Inflammatory macrophage treated with lipopolysaccharide for 1 hour (primary cell): Measurements from ENCODE around the gene FLNC.

ENCODE experiments used
- DNase-seq, 2 donors: peaks; one replicate each; pipeline ENCODE4 v3.0.0-alpha.2; 2020 to 2022

The FLNC gene

DNA sequence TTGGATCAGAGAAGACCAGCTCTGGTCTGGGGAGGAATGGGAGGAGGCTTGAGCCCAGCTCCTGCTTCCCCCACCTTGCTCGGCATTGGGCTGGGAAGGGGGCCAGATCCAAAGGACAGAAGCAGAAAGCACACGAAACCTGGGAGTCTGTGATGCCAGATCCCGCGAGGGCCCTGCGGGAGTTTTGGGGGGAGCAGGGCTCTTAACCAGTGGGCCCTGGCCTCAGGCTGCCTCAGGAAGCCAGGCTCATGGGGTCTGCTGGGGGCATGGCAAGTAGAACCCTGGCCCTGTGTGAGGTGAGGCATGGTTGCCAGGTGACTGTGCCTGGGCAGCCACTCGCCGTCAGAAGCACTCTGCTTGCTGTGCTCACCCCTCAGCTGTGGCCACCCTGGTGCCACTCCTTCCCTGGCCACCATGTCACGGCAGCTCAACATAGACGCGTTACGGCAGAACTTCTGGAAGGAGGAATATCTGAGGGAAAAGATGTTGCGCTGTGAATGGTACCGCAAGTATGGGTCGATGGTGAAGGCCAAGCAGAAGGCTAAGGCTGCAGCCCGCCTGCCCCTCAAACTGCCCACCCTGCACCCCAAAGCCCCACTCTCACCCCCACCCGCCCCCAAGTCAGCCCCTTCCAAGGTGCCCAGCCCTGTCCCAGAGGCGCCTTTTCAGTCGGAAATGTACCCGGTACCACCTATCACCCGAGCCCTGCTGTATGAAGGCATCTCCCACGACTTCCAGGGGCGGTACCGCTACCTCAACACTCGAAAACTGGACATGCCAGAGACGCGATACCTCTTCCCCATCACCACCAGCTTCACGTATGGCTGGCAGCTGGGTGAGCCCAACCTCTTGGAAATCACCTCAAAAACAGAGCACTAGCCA lies 36.0 kb downstream of the FLNC start:
- DNase-seq, result no peak

DNA sequence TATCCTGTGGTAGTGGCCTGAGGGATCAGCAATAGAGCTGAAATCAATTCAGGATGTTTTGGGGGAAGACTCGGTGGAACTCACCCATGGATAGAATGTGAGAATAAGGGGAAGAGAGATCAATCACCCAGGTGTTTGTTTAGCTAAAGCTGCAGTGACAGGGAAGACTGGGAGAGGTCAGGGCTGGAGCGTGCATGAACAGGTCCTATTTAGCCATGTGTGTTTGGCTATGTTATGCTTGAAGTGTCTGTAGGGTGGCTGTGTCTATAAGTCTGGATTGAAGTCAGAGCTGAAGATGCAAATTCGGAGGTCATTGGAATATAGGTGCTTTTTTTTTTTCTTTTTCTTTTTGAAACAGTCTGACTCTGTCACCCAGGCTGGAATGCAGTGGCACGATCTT lies 37.0 kb downstream of the FLNC start:
- DNase-seq, result no peak

DNA sequence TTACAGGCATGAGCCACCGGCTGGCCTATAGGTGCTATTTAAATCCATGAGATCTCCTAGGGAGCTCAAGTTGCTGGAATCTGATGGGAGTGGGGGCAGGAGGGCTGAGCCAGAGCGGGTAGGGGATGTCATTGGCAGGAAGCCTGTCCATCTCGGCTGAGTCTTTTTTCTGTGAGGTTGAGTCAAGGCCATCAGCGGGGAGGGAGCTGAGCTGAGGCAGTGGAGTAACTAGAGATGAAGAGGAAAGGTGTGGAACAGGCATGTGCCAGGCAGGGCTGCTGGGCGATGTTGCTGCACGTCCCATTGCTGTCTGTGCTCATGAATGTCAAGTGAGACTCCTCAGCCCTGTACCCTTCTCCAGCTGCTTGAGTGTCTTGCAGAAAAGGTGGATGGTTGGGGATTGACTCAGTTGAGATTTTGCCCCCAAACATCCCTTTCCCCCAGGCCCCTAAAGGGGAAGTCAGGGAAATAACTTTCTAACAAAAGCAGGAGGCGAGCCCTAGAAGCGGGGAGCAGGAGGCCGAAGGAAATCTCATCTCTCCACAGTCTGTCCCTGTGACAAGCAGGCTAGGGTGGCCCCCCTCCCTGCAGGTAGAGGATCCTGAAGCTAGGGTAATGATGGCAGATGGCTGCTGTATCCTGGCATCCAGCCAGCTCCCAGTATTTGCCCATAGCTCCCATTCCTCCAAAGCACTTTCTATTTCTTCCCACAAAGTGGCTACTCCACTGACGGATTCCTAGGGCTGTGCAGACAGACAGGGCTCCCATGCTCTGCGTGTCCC lies 37.8 kb downstream of the FLNC start:
- DNase-seq, result no peak

DNA sequence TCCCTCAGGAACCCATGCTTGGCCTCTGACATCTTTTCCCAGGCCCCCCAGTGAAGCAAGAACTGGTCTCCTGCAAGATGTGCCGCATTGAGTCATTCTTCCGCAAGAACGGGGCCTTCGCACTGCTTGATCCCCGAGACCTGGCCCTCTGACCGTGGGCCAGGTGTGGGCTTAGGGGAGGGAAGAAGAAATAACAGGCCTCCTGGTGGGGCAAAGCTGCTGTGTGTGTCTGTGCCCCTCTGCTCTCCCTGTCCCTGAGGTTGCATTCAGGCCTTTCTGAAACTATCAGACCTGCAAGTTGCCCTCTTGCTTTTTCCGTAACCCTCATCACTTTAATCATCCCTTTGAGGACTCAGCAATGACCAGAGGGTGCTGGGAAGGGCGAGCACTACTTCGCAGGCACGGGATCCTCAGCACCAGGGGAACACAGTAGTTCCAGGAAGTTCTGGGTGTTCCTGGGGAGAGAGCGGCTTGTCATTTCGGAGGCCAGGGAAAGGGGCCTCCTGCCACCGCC lies 38.5 kb downstream of the FLNC start:
- DNase-seq, result no peak

DNA sequence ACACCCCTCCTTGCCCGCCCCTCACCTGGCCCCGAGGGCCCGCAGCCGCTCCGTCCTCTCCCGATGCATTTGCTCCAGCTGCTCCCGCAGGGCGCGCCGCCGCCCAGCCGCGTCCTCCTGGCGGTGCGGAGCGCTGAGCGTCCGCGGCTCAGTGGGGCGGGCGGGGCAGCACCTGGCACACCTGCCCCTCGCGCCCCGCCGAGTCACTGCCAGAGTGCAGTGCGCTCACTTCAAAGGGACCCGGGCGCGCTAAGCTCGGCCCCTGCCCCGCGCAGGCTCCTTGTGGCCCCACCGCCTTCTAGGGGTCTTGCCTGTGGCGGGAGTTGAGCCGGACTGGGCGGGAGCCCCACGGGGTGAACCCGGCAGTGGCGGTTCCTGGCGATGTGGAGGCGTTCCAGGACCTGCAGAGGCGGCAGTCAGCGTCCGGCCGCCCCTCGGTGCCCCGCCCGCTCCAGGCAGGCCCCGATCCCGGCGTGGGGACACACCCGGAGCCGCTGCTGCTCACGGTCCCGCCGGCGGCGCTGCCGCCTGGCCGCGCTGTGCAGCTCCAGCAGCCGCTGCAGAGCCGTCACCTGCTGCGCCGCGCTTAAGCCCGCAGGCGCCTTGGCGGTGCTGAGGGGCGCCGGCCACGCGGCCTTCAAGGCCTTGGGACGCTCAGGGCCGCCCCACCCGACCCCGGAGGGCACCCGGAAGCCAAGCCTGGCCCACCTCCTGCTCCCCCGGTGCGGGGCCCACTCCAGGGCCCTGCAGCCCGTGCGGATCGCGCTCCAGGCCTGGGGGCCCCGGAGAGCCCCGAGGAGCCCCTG lies 39.1 kb downstream of the FLNC start:
- peak; percentile 27 to 28 for DNase-seq

DNA sequence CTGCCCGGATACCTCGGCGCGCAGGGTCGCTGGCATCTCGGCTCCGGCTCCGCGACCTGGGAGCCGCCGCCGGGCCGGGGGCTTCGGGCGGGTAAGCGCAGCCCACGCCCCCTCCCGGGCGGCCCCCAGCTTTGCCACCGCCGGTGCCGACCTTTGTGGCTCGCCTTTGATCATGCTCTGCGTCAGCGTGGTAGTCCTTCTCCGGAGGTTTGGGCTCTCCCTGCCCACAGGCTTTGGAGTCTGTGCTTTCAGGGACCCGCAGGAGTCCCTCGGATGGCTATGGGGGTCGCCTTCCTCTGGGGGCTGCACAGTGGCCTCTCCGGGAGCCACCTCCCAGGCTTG lies 39.7 kb downstream of the FLNC start:
- no peak for DNase-seq

DNA sequence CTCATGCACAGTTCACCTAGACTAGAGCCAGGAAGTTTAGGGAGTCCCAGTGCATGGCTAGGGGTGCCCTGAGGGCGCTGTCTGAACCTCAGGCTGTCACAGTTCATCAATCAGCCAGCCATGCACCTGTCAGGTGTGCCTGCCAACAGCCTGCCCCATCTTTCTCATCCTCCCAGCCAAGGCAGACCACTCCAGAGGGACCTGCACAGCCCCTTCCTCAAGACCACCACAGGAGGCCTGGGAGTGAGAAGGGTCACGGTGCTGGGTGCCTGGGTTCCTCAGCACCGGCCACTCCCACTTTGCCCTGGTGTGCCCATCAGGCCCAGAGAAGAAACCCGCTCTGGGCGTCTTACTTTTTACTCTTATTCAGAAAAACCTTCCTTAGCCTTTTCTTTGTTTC lies 40.8 kb downstream of the FLNC start:
- no peak for DNase-seq

DNA sequence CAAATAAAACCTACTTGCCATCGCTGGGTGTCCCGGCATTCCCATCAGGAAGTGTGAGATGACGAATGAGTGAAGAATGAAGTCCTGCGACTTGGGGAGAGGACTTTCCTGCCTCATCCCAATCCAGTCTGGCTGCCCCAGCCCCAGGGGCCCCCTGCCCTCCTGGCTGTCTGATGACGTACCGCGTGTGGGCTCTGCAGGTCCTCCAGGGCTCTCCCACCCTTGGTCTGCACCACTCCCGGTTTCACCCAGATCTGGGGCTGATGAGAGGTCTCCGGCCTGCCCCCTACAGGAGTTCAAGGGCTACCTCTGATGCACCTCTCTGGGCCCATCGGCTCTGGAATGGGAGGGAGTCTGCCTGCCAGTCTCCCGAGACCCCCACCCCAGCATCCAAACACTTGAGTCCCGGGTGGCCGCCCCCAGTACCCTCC lies 42.2 kb downstream of the FLNC start:
- no peak for DNase-seq

DNA sequence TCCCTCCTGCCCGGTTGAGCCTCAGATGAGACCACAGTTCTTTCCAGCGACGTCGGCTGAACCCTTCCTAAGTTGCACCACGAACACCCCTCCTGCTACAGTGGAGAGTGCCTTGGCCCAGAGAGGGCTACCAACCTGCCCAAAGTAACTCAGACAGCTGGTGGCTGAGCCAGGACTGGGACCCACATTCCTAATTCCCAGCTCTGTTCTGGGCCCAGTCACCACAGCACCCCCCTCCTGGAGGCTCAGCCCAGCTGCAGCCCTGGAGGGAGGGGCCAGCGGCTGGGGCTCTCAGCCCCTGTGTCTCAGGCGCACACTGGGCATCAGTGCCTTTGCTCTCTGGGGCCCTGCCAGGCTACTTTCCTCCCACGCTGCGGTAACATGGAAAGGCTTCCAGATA lies 43.0 kb downstream of the FLNC start:
- DNase-seq, result no peak

DNA sequence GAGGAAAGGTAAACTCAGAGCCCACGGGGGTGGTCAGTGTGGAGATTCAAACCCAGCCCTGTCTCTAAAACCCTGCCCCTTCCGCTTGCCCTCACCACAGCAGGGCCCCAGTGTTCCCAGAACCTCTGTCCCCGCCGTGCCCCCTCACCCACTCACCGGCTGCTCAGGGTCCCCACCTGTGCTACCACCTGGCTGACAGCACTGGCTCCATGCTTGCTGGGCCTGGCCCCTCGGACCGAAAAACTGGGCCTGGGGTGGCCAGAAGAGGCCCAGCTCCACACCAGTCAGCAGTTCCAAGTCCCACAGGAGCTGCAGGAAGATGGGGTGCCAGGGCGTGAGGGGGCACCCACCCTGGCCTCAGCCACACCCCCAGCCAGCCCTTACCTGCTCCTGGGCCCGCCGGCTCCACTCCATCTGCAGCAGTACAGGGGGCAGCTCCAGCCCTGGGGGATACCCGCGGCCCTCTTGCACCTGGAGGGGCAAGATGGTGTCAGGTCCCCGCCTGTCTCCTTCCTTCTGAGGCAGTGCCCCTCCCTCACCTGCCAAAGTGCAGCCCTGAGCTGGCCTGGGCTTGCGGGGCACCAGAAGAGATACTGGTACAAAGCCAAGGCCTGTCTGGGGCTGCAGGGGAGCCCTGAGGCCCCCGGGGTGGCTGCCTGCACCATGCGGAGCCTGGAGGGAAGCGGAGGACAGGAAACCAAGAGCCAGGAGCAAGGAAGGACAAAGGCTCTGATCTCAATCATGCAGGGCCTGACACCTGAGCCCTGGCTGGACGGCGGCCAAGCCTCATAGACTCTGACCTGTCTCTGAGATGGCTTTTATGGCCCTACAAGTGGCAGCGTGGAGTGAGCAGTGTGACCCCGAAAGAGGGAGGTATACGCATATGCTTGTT lies 44.2 kb downstream of the FLNC start:
- no peak for DNase-seq

DNA sequence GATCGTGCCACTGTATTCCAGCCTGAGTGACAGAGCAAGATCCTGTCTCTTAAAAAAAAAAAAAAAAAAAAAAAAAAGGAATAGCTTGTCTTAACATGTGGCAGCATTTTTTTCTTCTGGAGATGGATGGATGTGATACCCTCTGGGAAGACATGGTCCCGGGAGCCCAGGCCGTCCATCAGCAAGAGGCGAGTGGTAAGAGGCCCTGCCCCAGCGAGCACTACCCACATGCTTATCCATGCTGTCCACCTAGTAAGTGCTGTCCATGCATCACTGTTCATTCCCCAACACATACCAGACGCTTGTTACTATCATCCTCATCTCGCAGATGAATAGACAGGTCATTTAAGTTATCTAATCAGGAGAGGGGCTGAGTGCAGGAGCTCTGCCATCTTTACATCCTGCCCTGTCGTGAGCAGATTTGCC lies 45.3 kb downstream of the FLNC start:
- no peak for DNase-seq

DNA sequence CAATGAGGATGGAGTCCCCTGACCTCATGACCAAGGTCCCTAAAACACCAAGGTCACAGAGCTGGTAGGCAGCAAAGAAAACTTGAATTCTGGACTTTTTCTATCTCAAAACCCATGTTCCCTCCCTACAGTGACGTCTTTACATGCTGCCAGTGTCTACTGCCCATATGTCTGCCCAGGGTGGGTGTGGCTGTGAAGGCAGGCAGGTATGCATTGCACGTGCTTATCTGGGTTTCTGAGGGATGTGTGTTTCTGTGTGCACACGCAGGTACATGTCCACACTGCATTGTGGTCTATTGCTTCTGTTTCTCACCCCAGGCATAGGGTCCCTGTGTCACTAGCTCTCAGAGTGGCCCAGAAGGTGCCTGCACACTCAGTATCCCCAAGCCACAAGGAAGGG lies 45.9 kb downstream of the FLNC start:
- DNase-seq, result no peak

DNA sequence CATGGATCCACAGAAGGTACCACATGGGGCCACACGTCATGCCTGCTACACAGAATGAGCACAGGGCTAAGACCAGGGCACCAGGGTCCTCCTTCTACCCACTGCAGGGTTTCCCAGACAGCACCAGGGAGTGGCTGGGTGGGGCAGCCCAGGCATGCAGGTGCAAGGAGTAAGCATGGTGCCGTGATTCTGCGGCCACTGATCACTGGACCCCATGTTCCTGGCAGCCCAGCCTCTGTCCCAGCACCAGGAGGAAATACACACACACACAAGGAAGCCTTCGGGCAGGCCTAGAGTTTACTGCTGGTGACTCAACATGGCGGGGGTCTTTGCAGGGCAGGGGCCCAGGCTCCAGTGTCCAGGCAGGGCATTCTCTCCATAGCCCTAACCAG lies 46.4 kb downstream of the FLNC start:
- no peak for DNase-seq

DNA sequence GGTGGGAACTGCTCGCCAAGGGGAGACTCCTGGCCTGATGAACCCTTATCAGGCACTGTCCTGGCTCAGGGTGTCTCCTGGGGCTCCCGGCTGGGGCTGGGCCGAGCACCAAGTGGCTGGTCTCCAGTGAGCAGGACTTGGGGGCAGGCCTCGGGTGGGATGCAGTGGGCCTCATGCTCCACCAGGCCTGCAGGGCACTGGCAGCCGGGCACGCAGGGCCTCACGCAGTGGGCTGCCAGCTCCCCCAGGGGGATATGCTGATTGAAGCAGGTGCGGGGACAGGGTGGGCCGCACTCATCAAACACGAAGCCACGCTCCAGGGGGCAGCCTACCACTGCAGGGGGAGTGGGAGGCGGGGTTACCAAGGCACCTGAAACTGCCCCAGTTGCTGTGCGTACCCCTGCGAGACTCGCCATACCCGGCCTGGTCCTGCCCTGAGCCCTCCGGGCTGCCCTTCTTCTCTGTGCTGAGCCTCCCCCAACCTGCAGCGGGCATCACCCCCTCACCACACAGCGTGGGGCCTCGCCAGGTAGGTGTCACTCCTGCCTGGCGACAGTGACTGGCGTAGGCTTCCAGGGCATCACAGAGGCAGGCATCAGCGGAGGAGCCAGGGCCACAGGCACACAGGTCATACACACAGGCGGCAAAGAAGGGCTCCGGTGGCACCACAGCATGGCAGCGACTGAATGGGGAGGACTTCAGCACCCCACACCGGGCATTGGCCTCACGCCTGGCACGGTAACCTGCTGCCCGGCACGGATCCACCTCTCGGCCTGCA lies 47.0 kb downstream of the FLNC start:
- DNase-seq, result no peak

DNA sequence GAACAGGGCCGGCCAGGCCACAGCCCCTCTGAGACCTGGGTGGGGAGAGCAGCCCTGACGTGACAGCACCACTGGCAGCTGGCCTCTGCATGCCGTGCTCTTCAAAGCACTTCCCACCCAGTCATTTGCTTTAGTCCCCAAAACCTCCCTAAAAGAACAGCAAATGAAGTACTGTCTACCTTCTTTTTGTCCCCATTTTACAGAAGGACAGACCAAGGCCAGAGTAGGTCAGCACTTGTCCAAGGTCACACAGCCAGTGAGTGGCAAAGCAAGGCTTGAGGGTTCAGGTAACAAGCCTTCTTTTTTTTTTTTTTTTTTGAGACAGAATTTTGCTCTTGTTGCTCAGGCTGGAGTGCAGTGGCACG lies 47.5 kb downstream of the FLNC start:
- no peak for DNase-seq

DNA sequence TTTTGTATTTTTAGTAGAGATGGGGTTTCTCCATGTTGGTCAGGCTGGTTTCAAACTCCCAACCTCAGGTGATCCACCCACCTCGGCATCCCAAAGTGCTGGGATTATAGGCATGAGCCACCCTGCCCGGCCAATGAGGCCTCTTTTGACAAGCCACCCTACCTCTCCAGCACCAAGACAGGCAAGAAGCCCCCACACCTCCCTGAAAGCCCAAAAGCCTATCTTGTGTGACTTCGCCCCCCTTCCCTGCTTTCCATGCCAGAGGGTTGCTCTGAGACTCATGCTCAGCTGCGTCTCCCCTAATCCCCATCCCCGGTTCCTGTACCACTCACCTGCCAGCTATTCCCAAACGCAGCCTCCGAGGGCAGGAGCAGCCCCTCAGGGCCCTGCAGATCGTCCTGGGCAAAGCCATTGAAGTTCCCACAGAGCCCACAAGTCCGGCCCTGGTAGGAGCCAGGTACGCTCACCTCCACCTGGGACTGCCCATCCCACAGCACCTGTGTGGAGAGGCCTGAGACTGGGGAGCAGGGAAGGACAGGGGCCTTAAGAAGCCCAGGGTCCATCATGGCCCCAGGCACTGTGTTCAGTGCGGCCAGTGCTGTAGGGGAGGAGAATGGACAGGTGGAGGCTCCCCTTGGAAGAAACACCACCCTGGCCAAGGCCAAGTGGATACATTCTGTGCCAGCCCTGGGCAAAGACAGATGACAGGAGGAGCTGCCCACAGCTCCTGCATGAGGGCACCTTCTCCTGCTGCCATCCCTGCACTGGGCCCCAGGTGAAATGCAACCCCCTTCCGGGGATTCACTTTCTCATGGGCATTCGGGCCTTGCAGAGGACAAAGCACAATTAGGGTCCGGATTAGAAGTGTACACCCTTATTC lies 48.3 kb downstream of the FLNC start:
- DNase-seq, result no peak

DNA sequence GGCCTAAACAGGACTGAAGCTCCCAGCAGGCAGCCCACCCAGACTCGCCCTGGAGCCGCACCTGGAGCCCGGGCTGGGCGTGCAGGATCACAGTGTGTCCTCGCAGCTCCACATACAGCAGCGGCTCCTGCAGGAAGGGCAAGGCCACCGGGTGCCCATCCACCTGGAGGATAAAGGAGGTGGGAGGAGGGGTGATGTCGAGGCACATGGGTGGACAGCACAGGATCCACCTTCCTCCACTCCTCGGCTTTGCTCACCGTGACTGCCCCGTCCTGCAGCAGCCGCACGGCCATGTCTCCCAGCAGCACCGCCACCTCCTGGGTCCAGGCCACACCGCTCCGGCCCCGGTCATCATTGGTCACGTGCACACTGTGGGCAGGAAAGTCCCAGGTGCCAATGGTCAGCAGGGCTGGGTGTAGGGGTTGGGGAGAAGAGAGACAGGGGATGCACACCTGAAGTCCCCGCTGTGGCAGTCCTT lies 49.3 kb downstream of the FLNC start:
- DNase-seq, result no peak

DNA sequence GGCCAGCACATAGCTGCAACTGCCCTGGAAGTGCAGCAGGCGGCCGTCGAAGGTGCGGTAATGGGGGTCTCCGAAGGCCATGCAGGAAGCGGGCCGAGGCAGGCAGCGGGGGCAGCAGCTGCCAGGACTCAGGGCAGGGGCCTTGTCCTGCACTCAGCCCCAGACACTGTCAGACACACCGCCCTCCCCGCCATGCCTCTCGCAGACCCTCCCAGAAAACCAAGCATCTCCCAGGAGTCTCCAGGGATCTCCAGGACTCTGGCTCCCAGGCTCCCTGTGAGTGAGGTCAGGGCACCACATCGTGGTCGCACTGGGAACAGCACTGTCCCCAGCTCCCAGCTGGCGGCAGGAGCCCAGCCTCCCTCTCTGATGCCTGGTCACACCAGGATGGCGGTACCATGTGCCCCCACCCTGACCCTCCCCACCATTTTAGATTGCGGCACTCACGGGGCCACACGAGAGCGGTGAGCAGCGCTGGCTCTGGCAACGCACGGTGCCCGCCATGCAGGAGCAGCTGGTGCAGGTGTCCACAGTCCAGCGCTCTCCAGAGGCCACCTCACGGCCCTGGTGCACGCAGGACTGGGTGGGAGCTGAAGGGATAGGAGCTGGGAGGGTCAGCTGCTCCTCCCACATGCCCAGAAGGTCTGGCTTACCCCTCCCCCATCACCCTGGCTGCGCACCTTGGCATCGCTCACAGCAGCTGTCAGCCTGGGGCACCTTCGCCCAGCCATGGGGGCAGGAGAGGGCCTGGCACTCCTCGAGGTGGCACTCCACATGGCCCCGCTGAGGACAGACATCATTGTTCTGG lies 49.9 kb downstream of the FLNC start:
- peak; percentile 11 to 54 for DNase-seq

DNA sequence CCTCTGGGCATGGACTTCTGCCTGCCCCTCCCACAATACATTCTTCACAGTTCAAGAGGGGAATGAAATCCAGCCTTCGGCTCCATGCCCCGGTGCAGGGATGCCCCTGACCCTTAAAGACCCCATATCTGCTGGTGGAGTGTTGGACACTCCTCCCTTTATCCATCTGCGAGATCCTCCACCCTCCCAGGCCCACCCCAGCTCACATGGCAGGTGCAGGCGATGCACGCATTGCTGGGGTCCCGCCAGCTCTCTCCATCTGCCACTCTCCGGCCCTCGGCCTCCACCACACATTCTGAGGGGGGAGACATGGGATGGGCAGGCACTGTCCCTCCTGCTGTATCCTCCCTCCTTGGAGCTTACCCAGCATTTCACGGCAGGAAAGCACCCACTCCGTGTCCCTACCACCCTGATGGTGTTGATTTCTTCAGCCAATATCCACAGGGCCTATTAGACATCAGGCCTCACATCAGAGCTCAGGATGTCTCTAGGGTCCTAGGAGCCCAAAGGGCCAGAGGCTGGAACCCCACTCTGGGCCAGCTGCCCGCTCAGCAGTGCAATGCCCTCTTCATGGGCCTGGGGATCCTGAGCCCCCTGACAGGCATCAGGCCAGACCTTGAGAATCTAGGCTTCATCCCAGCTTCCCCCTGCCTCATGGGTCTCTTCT lies 50.7 kb downstream of the FLNC start:
- DNase-seq, result no peak
